Thyroid gland (tissue), 4 donors: ENCODE results near the gene ABRACL.

Experiments used
- CTCF ChIP-seq, 6 experiments: fragments of 200-600 bp in 3 of 6; fragments of 450-650 bp in 3 of 6; sonication (generic) in 3 of 6; IDR thresholded peaks; one replicate each; pipeline ENCODE4 v1.5.1; 2016 to 2019; ENCODE audit warnings: antibody characterized with exemption in 6 of 6, mild to moderate bottlenecking in 2 of 6, inconsistent platforms in 1 of 6, moderate library complexity in 1 of 6
- POLR2A ChIP-seq, 2 donors: fragments of 450-650 bp; IDR thresholded peaks; one replicate each; pipeline ENCODE4 v1.6.1; 2017; ENCODE audit warnings: antibody characterized with exemption in 2 of 2, mild to moderate bottlenecking in 2 of 2, moderate library complexity in 1 of 2

- no peak for TF ChIP-seq POLR2A (IDR thresholded peaks at IDR 0.05)
- no peak for TF ChIP-seq CTCF (IDR thresholded peaks at IDR 0.05)
Observed at GRCh38 chr6:139066080-139066479, 37.5 kb downstream of the ABRACL start.
